Aorta (tissue), 5 donors: ENCODE measurements around the gene SS18. TPM values are rescaled to one million over a fixed set of nuclear protein-coding genes. Genes with fewer than 3 reads are reported as not detected.

Experiments used
- ATAC-seq: fragments of 200-7000 bp; cut with Tn5 transposase; one replicate; pipeline ENCODE4 v1.9.1; 2022; ENCODE audit warnings: moderate library complexity; ENCODE audit not compliant: low FRiP score
- DNase-seq, 2 donors: peaks; one replicate each; pipeline ENCODE4 v3.0.0-alpha.2; 2020
- H3K27ac ChIP-seq, 2 donors: one replicate each; pipeline ENCODE4 v1.5.1; 2013; ENCODE audit warnings: low read length in 2 of 2, mild to moderate bottlenecking in 2 of 2, moderate library complexity in 2 of 2, control low read depth in 1 of 2, inconsistent platforms in 1 of 2, low read depth in 1 of 2
- H3K27me3 ChIP-seq, 2 donors: one replicate each; pipeline ENCODE4 v1.6.1; 2013; ENCODE audit warnings: control low read depth in 1 of 2, low read length in 1 of 2, mild to moderate bottlenecking in 1 of 2, moderate library complexity in 1 of 2; ENCODE audit not compliant: insufficient read depth in 2 of 2, control insufficient read depth in 1 of 2
- H3K36me3 ChIP-seq, 2 donors: one replicate each; pipeline ENCODE4 v1.6.1; 2013; ENCODE audit warnings: control low read depth in 1 of 2, low read length in 1 of 2, mild to moderate bottlenecking in 1 of 2; ENCODE audit not compliant: insufficient read depth in 2 of 2, control insufficient read depth in 1 of 2
- H3K4me1 ChIP-seq, 2 donors: one replicate each; pipeline ENCODE4 v1.6.1; 2013; ENCODE audit warnings: low read length in 2 of 2, control low read depth in 1 of 2, mild to moderate bottlenecking in 1 of 2, moderate library complexity in 1 of 2; ENCODE audit not compliant: insufficient read depth in 2 of 2, control insufficient read depth in 1 of 2
- H3K4me3 ChIP-seq, 2 donors: one replicate each; pipeline ENCODE4 v1.5.1; 2013; ENCODE audit warnings: low read length in 2 of 2, control low read depth in 1 of 2, mild to moderate bottlenecking in 1 of 2
- H3K9me3 ChIP-seq: one replicate; pipeline ENCODE4 v1.6.1; 2013; ENCODE audit warnings: mild to moderate bottlenecking, low read length; ENCODE audit not compliant: control insufficient read depth
- WGBS, 2 donors: extraction: QIAGEN DNeasy Blood & Tissue Kit; methylation state at CpG; one replicate each; pipeline ENCODE4 v1.1.7; 2013; 5-methylcytosine and 5-hydroxymethylcytosine counted together
- intact Hi-C, 2 donors: fragments of 100-400 bp; cut with DNase I; formaldehyde crosslinking; loops; one replicate each; pipeline versions ENCODE4 v1.14.2 to v1.15.0; 2022
- polyA plus RNA-seq, 2 donors: library from polyadenylated mRNA; stranded (reverse); fragments of 200-250 nt; gene quantifications; one replicate each; pipeline ENCODE4 v1.2.3, GENCODE V29; 2013
- total RNA-seq, 2 donors: library from RNA; stranded (reverse); fragmentation: NEBNext Ultra II Directional; extraction: Animal tissue kit (Norgen Biotek cat#: 25700); gene quantifications; one replicate each; pipeline ENCODE4 v1.2.1, GENCODE V29; 2021
- donor health status: healthy with polysubstance abuse.
- donor health status: Bipolar disorder and iron deficiency.
- donor health status: DM: no; HTN: no; CAD: no.
- donor health status: DM: no; HTN: no; CAD: no.
- donor health status: DM: yes; HTN: yes; CAD: no.

SS18 gene
- total and polyA plus RNA-seq, 4 donors, result 26.4 to 81.3 (median 60.8) TPM

DNA sequence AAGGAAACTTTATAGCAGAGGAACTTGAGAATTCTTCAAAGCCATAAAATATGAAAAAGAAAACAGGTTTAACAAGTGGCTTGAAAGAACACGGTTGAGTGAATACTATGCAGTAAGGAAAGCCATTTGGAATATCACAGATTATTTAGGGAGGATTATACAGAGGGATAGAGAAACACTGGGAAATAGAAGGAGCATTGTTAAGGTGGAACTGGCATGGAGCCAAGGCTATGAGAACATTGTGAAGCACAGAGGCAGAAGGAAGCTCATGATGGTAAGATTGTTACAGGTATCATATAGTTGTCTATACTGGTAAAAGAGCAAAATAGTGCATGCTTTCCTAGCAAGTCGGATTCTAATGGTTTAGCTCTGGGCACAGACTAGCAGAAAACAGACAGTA is 87.1 kb downstream of the SS18 start:
- H3K36me3 ChIP-seq, result no peaks in the 10 kb centered on the region
- no peak overlapping the region for H3K4me3 ChIP-seq
- no peaks in the 10 kb centered on the region for H3K4me1 ChIP-seq
- DNase-seq (no peak), ATAC-seq (no peak)
- H3K9me3 ChIP-seq, result no peaks in the 10 kb centered on the region
- H3K27ac ChIP-seq, result no peak overlapping the region
- intact Hi-C loops, result no loop called here
- WGBS, 2 donors, result 65 to 71% methylated on average over 2 of the region's 2 CpGs
- H3K27me3 ChIP-seq, result no peaks in the 10 kb centered on the region

DNA sequence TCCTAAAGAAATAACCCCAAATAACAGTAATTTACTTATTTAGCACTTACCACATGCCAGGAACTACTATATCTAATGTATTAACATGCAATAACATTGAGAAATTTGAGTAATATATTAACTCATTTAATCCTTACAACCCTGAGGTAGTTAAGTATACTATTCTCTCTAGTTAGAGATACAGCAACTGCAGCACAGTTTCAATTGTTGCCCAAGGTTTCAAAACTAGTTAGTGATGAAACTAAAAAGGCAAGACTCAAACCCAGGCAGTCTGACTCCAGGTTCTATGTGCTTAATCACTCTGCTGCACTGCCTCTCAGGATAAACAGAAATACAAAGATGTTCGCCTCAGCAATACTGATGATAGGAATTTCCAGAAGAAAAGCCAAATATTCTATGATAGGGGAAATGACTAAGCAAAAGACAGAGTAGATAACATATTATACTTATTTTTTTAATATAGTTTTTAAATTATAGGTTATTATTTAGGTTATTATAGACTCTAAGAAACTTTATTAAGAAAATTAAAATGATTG is 88.0 kb downstream of the SS18 start:
- ATAC-seq, result no peak
- Histone ChIP-seq H3K27me3 (no peaks in the 10 kb centered on the region), H3K4me1 (no peaks in the 10 kb centered on the region), H3K27ac (no peak overlapping the region), H3K36me3 (no peaks in the 10 kb centered on the region), H3K4me3 (no peak overlapping the region), H3K9me3 (no peaks in the 10 kb centered on the region)
- DNase-seq, result no peak
- intact Hi-C loops, result no loop called here
- 76 to 79% methylated on average over 1 of the region's 1 CpG for WGBS, 2 donors

- peaks cover 2% of the 10 kb centered on the region for H3K9me3 ChIP-seq
- no peak for DNase-seq
- intact Hi-C loops, result no loop called here
- H3K4me3 ChIP-seq, result no peak overlapping the region
- H3K27ac ChIP-seq, result no peak overlapping the region
- no peak for ATAC-seq
- no peaks in the 10 kb centered on the region for H3K27me3 ChIP-seq
- no peaks in the 10 kb centered on the region for H3K4me1 ChIP-seq
- H3K36me3 ChIP-seq, result no peaks in the 10 kb centered on the region
Observed at GRCh38 chr18:25998461-25998860, 92.0 kb downstream of the SS18 start.

DNA sequence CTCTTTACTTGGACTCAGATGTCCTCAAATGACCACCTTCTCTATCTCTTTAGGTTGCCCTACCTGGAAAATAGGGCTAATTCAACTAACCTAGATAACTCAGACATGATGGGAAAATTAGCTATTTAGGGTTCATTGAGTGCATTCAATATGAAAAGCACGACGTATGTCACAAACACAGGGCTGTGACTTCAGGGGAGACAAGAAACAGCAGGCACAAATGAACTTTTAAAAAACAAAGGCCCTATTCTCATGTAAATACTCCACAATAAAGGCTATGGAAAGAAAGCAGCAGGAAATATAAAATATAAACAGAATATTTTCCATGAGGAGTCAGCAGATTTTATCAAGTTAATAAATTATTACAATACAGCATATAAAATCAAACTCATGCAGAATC is 97.8 kb downstream of the SS18 start:
- Histone ChIP-seq H3K4me3 (no peak overlapping the region), H3K4me1 (no peaks in the 10 kb centered on the region), H3K9me3 (peaks cover 2% of the 10 kb centered on the region), H3K36me3 (no peaks in the 10 kb centered on the region), H3K27ac (no peak overlapping the region), H3K27me3 (no peaks in the 10 kb centered on the region)
- DNase-seq (no peak), ATAC-seq (no peak)
- intact Hi-C loops, result no loop called here
- WGBS, 2 donors, result 58 to 62% methylated on average over 2 of the region's 2 CpGs

GRCh38 chr18:25990473-25990872 is 99.9 kb downstream of the SS18 start:
- WGBS, 2 donors, result 90 to 91% methylated on average over 8 of the region's 8 CpGs
- ATAC-seq (no peak), DNase-seq (no peak)
- Histone ChIP-seq H3K27ac (no peak overlapping the region), H3K4me1 (no peaks in the 10 kb centered on the region), H3K36me3 (no peaks in the 10 kb centered on the region), H3K4me3 (no peak overlapping the region), H3K27me3 (no peaks in the 10 kb centered on the region), H3K9me3 (peaks cover 2% of the 10 kb centered on the region)
- intact Hi-C loops, result no loop called here

DNA sequence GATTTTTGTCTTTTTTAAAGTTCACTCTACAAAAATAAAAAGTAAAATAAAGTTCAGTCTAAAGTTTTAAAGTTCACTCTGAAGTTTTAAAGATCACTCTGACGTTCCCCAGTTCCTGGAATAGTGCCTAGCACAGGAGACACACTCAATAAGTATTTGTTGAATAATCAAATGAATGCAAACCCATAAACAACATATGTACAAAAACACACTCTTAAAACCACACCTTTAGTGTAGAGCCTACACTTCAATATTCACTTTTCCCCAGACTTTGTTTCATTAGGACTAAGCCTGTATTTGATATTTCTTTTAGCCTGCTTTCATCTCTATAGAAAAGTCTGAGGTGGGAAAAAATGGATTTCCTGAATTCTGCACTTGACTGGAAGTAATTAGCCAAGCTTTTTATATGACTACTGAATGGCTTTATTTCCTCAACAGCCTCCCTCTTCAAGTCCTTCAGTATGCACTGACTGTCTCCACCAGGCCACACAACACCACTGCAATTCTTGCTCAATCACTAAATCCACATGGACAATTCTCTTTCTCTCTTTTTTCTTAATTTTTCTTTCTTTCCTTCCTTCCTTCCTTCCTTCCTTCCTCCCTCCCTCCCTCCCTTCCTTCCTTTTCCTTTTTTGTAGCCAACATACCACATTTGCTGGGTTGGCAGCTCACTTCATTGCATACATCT is 104.6 kb downstream of the SS18 start:
- ATAC-seq, result no peak
- no peaks in the 10 kb centered on the region for H3K4me1 ChIP-seq
- intact Hi-C loops, result no loop called here
- no peak for DNase-seq
- no peak overlapping the region for H3K27ac ChIP-seq
- no peaks in the 10 kb centered on the region for H3K36me3 ChIP-seq
- H3K27me3 ChIP-seq, result no peaks in the 10 kb centered on the region
- 18 to 27% methylated on average over 1 of the region's 1 CpG for WGBS, 2 donors
- no peaks in the 10 kb centered on the region for H3K9me3 ChIP-seq
- no peak overlapping the region for H3K4me3 ChIP-seq

DNA sequence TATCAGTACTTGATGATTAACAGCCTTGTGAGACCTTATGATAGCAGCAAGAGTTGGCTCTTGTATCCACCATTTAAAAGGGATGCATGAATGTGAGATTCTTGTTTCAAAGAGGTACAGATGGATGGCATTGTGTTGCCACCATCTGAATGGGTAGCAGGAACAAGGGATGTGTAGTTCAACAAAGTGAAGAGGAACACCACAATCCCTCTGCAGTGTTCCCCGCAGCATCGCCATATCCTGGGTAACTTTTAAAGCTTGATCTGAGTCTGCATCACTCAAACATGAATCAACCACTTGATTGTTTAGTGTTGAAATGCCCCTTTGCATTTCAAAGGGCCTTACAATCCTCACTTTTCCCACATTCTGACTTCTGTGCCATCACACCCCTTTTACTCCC is 106.7 kb downstream of the SS18 start:
- DNase-seq, result no peak
- intact Hi-C loops, result no loop called here
- no peak for ATAC-seq
- Histone ChIP-seq H3K27ac (no peak overlapping the region), H3K36me3 (no peaks in the 10 kb centered on the region), H3K4me1 (no peaks in the 10 kb centered on the region), H3K27me3 (no peaks in the 10 kb centered on the region), H3K4me3 (no peak overlapping the region), H3K9me3 (no peaks in the 10 kb centered on the region)
- 95 to 96% methylated on average over 2 of the region's 2 CpGs for WGBS, 2 donors

DNA sequence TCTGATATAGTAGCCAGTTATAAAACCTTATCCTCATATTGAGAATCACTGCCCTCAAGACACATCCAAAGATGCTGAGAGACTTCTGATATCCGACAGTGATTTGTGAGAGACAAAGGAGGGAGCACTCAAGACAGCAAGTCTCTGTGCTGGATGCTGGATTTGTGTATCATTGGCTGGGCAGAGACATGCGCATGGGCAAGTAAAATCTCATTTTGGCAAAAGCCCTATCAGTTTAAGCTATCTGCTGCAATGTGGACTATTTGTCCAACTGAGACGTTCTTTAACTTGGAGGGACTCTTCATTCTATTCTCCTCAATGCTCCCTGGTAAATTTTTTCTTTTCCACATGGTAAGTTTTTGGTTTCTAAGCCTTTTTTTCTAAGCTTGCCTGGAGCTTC is 107.5 kb downstream of the SS18 start:
- WGBS, 2 donors, result 70 to 74% methylated on average over 3 of the region's 3 CpGs

GRCh38 chr18:25982153-25982552 is 108.3 kb downstream of the SS18 start:
- H3K36me3 ChIP-seq, result no peaks in the 10 kb centered on the region
- no peak overlapping the region for H3K4me3 ChIP-seq
- no peak overlapping the region for H3K27ac ChIP-seq
- H3K4me1 ChIP-seq, result no peaks in the 10 kb centered on the region
- H3K27me3 ChIP-seq, result no peaks in the 10 kb centered on the region
- ATAC-seq (no peak), DNase-seq (no peak)
- 4 to 30% methylated on average over 1 of the region's 1 CpG for WGBS, 2 donors
- intact Hi-C loops, result no loop called here
- H3K9me3 ChIP-seq, result no peaks in the 10 kb centered on the region

More for the DNA sequence above, 107.5 kb downstream of the SS18 start:
- H3K9me3 ChIP-seq, result no peaks in the 10 kb centered on the region
- no peak overlapping the region for H3K4me3 ChIP-seq
- no peaks in the 10 kb centered on the region for H3K36me3 ChIP-seq
- H3K27ac ChIP-seq, result no peak overlapping the region
- ATAC-seq, result no peak
- no peaks in the 10 kb centered on the region for H3K4me1 ChIP-seq
- DNase-seq, result no peak
- H3K27me3 ChIP-seq, result no peaks in the 10 kb centered on the region
- intact Hi-C loops, result no loop called here
